Effector memory CD8-positive, alpha-beta T cell (primary cell): Measurements from ENCODE around the gene CBX2.

Experiments used
- ATAC-seq: fragments of 150-1000 bp; cut with Tn5 transposase; replicated peaks from 2 replicates; pipeline ENCODE4 v1.10.0; 2021; ENCODE audit warnings: mild to moderate bottlenecking, moderate library complexity
- DNase-seq, 3 experiments: peaks; one replicate each; pipeline ENCODE4 v3.0.0; 2021
- H3K27ac Mint-ChIP-seq, 2 donors: one replicate each; pipeline ENCODE4 v1.8.0; 2022; ENCODE audit warnings: mild to moderate bottlenecking in 2 of 2, mixed read lengths in 2 of 2, moderate library complexity in 2 of 2
- H3K27me3 Mint-ChIP-seq, 2 donors: one replicate each; pipeline ENCODE4 v1.8.0; 2022; ENCODE audit warnings: mixed read lengths in 2 of 2
- H3K36me3 Mint-ChIP-seq: one replicate; pipeline ENCODE4 v1.8.0; 2022; ENCODE audit warnings: mild to moderate bottlenecking, moderate library complexity, mixed read lengths; ENCODE audit not compliant: insufficient read depth
- H3K4me1 Mint-ChIP-seq, 2 donors: one replicate each; pipeline ENCODE4 v1.8.0; 2022; ENCODE audit warnings: low read depth in 2 of 2, mixed read lengths in 2 of 2
- H3K4me3 Mint-ChIP-seq, 2 donors: one replicate each; pipeline ENCODE4 v1.8.0; 2022; ENCODE audit warnings: mild to moderate bottlenecking in 2 of 2, mixed read lengths in 2 of 2, moderate library complexity in 2 of 2
- H3K9me3 Mint-ChIP-seq, 2 donors: one replicate each; pipeline ENCODE4 v1.8.0; 2022; ENCODE audit warnings: mixed read lengths in 2 of 2

Gene CBX2

DNA sequence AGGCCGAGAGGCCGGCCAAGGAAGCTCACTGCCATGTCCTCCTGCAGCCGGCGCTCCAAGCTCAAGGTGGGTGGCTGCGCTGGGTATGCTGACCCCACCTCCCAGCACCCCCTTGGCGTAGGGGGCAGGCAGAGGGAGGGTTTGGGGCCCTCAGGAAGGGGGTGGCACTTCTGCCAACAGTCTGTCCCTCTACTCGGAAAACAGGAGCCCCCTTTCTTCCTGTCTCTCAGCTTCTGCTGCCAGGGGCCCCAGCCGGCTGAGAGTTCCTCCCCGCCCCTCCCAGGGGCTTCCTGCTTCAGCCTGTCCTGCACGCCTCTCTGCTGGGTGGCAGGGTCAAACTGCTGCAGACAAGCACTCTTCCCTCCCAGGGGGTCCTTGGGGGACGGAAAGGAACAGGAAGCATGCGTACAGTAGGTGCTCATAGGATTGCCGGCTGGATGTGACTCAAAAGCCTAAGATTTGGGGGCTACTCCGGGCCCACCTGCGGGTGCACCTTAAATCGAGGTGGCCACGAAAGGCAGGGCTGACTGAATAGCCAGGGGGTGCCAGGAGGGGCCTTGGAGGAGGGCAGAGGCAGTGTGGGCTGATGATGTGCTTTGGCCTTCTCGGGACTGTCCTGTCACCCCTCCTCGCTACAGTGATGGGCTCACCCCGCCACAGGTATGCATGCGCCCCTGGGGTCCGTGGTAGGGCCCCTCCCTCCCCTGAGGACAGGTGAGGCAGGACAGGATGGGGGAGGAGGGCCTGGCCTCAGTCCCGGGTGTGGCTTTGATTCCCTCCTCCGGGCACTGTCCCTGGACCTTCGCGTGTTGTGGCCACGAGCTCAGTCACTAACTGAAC lies 4.0 kb downstream of the CBX2 start:
- H3K27ac Mint-ChIP-seq: no peak overlapping the region

DNA sequence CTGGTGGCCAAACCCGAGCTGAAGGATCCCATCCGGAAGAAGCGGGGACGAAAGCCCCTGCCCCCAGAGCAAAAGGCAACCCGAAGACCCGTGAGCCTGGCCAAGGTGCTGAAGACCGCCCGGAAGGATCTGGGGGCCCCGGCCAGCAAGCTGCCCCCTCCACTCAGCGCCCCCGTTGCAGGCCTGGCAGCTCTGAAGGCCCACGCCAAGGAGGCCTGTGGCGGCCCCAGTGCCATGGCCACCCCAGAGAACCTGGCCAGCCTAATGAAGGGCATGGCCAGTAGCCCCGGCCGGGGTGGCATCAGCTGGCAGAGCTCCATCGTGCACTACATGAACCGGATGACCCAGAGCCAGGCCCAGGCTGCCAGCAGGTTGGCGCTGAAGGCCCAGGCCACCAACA lies 5.9 kb downstream of the CBX2 start:
- H3K27ac Mint-ChIP-seq: no peak overlapping the region
- no peaks in the 10 kb centered on the region for H3K9me3 Mint-ChIP-seq
- no peak overlapping the region for H3K4me3 Mint-ChIP-seq
- peaks cover 3% of the 10 kb centered on the region for H3K36me3 Mint-ChIP-seq
- H3K27me3 Mint-ChIP-seq: peaks cover 79 to 89% of the 10 kb centered on the region in 2 donors
- no peak for DNase-seq
- peaks cover 1 to 2% of the 10 kb centered on the region in 2 donors for H3K4me1 Mint-ChIP-seq
- no peak for ATAC-seq

More for the DNA sequence above, 4.0 kb downstream of the CBX2 start:
- Mint-ChIP-seq H3K27me3 (peaks cover 64 to 76% of the 10 kb centered on the region in 2 donors), H3K36me3 (peaks cover 11% of the 10 kb centered on the region), H3K4me3 (no peak overlapping the region), H3K4me1 (peaks cover 5 to 8% of the 10 kb centered on the region in 2 donors), H3K9me3 (no peaks in the 10 kb centered on the region)
- DNase-seq: no peak
- no peak for ATAC-seq

DNA sequence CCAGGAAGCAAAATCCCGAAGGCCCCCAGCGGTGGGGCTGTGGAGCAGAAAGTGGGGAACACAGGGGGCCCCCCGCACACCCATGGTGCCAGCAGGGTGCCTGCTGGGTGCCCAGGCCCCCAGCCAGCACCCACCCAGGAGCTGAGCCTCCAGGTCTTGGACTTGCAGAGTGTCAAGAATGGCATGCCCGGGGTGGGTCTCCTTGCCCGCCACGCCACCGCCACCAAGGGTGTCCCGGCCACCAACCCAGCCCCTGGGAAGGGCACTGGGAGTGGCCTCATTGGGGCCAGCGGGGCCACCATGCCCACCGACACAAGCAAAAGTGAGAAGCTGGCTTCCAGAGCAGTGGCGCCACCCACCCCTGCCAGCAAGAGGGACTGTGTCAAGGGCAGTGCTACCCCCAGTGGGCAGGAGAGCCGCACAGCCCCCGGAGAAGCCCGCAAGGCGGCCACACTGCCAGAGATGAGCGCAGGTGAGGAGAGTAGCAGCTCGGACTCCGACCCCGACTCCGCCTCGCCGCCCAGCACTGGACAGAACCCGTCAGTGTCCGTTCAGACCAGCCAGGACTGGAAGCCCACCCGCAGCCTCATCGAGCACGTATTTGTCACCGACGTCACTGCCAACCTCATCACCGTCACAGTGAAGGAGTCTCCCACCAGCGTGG lies 6.5 kb downstream of the CBX2 start:
- Mint-ChIP-seq H3K27me3 (peaks cover 81 to 89% of the 10 kb centered on the region in 2 donors), H3K9me3 (no peaks in the 10 kb centered on the region), H3K27ac (no peak overlapping the region), H3K4me1 (peaks cover 0 to 4% of the 10 kb centered on the region in 2 donors), H3K4me3 (no peak overlapping the region), H3K36me3 (peaks cover 6% of the 10 kb centered on the region)
- DNase-seq: no peak
- ATAC-seq: no peak

DNA sequence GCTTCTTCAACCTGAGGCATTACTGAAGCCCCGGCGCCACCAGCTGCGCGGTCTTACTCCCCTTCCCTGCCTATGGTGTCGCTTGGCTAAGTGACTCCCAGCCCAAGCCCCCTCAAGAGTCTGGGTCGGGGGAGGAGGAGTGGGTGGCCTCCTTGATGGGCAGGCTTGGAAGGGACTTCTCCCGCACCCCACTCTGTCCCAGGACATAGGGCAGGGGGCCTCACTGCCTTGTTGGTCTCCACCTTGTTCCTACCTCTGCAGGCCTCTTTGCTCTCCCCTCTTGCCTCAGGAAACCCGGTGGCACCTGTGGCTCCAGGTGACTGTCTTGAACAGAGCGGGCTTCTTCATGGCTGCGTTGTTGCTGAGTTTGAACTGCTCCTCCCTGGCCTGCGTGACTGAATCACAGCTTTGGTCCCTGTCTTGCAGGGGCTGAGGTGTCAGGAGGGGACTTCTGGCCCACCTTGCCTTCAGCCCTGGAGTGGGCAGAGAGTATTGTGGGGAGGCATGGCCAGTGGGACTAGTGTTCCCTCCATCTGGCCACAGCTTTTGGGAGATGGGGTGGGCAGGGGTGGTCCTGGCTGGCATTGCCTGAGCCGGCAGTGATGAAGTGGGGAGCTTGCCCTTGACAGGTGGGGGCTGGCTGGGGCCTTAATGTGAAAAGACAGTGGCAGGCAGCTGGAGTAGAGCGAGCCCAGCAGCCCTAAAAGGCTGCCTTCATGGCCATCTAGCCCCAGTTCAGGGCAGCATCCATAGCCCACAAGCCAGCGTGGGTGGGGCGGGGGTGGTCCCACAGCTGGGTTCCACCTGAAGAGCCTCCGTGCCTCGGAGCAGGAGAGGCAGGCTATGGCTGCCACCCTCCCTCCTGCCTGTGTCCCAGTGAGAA lies 7.3 kb downstream of the CBX2 start:
- ATAC-seq (no peak), DNase-seq (no peak)
- Mint-ChIP-seq H3K4me3 (no peak overlapping the region), H3K27me3 (peaks cover 73 to 86% of the 10 kb centered on the region in 2 donors), H3K9me3 (no peaks in the 10 kb centered on the region), H3K27ac (no peak overlapping the region), H3K36me3 (peaks cover 6% of the 10 kb centered on the region), H3K4me1 (peaks cover 0 to 4% of the 10 kb centered on the region in 2 donors)

DNA sequence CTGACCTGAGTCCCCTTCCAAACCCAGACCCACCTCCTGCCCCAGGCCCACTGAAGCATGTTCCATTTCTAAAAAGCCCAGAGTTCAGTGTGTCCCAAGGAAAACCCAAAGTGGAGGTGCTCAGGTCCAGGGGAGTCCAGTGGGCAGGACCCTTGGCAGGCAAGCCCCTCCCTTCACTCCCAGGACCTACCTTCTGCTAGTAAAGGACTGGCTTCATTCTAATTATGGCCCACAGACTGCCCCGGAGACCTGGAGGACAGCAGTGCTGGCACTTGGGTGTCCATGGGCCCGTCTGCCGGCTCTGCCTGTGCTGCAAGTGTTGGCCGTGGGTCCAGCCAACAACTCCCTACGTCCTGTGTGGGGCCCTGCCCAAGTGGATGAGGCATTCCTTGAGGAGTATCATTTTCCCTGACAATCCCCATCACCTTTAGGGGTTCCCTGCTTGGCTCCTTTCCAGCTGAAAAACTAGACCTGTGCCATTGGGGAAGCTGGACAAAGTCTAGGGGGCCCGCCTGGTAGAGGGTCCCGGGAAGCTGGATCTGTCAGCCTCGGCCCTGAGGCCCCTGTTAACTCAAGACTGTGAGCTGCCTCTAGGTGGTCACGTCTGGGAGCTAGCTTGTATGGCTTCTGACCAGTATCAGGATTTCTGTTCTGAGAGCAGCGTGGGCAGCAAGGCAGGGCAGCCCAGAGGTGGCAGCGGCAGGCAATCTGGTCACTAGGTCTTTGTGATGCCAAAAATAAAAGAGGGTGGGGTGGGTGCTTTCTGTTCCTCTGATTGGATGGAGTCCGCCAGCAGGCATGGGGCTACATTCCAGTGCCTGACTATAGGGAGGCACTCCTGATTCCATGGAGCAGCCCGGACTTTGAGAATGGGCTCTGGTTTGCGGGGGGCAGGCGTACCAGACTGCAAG lies 8.2 kb downstream of the CBX2 start:
- ATAC-seq: no peak
- H3K27ac Mint-ChIP-seq: no peak overlapping the region
- H3K27me3 Mint-ChIP-seq: peaks cover 71 to 86% of the 10 kb centered on the region in 2 donors

DNA sequence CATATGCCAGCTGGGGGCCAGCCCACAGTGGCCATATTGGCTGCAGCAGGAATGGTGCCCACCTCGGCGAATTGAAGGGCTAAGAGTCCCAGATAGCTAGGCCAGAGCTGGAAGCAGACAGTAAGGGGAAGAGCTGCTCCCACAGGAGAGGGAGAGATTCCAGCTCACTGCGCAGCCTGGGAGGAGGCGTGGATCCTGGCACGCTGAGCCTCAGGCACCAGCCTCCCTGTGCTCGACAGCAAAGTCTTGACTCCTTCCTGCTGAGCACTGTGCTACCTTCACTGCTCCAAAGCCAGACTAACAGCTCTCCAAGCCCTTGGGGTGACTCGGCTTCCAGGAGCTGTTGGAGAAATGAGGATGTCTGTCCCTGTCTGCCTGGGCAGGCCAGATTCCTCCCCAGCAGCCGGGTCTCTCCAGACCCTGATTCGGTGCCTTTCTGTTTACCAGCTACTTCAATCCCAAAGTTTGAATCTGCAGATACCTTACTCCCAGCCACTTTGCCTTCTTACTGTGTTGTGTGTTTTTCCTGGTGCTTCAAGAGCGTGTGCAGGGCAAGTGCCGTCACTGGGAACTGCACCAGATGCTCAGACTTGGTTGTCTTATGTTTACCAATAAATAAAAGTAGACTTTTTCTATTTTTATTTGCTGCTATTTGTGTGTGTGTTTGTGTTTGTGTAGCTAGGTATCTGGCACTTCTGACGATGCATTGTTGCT lies 9.1 kb downstream of the CBX2 start:
- H3K36me3 Mint-ChIP-seq: peaks cover 10% of the 10 kb centered on the region
- no peaks in the 10 kb centered on the region for H3K9me3 Mint-ChIP-seq
- ATAC-seq: no peak
- no peak for DNase-seq
- no peak overlapping the region for H3K4me3 Mint-ChIP-seq
- no peak overlapping the region for H3K27ac Mint-ChIP-seq
- peaks cover 66 to 86% of the 10 kb centered on the region in 2 donors for H3K27me3 Mint-ChIP-seq
- H3K4me1 Mint-ChIP-seq: peaks cover 0 to 5% of the 10 kb centered on the region in 2 donors

More for the DNA sequence above, 8.2 kb downstream of the CBX2 start:
- Mint-ChIP-seq H3K36me3 (peaks cover 10% of the 10 kb centered on the region), H3K4me3 (no peak overlapping the region), H3K9me3 (no peaks in the 10 kb centered on the region), H3K4me1 (peaks cover 0 to 5% of the 10 kb centered on the region in 2 donors)
- no peak for DNase-seq

DNA sequence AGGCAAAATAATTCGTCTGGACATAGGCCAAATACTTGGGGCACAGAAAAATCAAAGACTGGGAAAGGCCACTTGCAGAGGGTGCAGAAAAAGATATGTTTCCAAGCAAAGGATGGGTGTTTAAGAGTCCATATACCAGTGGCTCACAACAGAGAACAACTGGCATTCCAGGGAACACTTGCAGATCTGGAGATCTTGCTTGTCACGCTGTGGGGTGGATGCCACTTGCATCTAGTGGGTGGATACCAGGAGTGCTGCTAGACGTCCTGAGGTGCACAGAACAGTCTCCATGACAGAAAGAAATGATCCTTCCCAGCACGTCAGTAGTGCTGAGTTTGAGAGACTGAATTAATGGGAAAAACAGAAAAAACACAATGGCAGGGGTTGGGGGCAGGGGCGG lies 10.5 kb downstream of the CBX2 start:
- Mint-ChIP-seq H3K4me1 (peaks cover 0 to 5% of the 10 kb centered on the region in 2 donors), H3K27ac (no peak overlapping the region), H3K36me3 (peaks cover 10% of the 10 kb centered on the region), H3K27me3 (peaks cover 57 to 77% of the 10 kb centered on the region in 2 donors), H3K9me3 (no peaks in the 10 kb centered on the region), H3K4me3 (no peak overlapping the region)
- DNase-seq (no peak), ATAC-seq (no peak)

DNA sequence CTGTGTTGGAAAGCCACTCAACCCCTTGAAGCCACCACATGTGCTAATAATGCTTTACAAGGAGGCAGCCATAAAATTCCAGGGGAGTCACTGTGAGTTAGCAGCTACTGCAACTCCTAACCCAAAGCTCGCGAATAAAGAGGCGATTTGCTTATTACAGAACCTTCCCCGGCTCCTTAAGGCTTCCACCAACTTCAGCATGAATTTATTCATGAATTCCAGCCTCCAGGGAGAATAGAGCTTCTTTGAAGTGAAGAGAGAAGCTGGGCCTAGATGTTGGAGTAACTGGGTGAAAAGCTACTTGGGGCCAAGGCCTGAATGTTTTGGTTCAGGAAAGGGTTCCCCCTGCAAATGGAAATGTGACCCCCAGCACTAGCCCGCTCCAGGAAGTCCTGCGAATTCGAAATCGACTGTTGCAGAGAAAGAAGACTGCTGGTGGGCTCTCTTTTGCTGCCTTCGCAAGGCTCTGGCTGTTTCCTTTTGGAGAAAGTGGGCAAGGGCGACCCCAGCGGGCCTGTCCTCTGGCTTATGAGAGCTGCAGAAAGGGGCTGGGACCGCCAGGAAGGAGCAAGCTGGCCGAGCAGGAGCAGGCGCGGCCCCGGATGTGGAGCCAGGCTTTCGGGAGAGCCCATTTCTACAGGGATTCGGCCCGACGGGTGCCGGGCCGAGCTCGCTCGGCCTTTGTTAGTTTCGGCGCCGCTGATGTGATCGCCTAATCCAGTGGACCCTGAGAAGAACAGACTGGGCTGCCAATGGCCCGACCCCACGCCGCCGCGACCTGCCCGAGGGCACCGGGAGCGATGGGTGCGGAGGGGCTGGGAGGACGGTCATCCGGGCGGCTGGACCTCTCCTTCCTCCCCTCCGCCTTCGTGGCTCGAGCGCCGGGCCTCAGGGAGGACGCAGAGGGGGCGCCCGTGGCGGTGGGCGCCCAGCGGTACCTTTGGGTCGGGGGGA lies 11.3 kb downstream of the CBX2 start:
- ATAC-seq: no peak

DNA sequence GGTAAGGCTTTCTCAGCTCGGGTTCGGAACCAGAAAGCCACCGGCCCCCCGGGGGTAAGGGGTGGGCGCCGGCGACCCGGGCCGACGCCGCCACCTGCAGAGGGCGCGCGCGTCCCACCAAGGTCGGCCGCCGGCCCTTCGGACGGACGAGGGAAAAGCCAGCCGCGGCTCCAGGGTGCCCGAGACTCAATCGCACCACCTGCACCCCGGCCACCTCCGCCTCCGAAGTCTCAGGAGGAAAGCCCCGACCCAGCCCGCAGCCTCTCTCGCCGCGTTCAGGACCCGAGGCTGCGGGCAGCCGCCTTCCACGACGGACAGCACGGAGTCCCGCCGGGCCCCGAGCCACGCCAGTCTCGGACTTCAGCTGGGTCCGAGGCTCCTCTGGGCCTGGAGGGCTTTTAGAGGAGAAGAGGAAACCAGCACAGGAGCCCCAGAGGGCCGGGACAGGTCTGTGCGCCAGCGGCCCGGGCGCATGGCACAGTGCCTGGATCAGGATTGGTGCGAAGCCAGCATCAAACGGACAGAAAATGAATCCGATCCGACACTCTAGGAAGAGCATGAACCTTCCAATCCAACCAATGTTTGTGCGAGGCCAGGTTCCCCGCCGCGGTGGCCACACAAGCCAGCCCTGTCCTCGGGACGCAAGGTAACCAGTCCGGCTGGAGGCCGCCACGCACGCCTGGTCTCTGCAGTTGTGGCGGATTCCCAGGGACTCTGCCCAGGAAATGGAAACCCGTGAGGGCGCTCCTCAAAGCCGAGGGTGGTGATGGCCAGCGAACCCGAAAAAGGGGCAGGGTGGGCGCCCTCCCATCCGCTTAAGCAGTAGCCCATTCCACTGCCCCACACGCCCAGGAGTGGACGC lies 12.2 kb downstream of the CBX2 start:
- ATAC-seq (peak; percentile 54), DNase-seq (no peak)
- peak overlapping the region; percentile 27 to 31 for H3K4me3 Mint-ChIP-seq

More for the DNA sequence above, 11.3 kb downstream of the CBX2 start:
- H3K4me3 Mint-ChIP-seq: peak overlapping the region in 1 of 2 donors; percentile 31
- H3K36me3 Mint-ChIP-seq: peaks cover 10% of the 10 kb centered on the region
- H3K4me1 Mint-ChIP-seq: peaks cover 0 to 5% of the 10 kb centered on the region in 2 donors
- H3K27ac Mint-ChIP-seq: no peak overlapping the region
- H3K27me3 Mint-ChIP-seq: peaks cover 53 to 75% of the 10 kb centered on the region in 2 donors
- no peak for DNase-seq
- H3K9me3 Mint-ChIP-seq: no peaks in the 10 kb centered on the region

DNA sequence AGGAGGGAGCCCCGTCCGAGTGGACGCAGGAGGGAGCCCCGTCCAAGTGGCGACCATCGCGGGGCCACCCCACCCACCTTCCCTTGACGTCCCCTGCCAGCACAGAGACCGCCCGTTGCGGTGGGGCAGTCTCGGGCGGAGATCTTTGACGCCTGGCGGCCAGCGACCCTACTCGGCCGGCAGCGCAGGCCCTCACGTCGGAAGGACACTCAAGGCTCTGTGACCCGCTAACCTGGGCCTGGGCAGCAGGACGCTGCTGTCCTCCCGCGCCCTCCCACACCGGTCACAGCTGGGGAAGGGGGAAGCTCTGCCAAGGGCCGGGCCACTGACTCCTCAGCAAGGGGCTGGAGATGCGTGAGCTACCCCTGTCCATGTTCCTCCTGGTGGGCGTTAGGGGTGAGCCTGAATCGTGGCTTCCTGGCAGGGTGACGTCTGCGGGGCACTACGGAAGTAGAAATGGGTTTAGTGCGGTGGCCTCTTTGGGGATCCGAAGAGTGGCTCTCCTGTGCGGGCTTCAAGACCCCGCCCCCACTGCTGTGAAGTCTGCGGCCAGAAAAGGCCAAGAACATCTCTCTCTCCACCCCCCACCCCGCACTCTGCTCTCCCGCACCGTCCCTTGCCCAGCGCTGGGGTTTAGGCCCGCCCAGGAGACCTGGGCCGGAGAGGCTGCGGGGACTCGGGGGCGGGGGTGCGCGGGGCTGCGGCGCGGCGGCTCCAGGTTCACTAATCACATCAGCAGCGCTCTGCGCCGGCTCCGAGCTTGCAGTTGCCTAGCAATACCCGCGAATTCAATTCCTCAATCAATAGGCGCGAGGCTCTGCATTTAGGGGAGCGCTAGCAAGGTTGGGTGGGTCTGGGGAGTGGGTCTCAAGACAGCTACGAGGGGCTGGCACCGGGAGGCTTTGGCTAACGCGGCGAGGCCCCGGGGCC lies 13.1 kb downstream of the CBX2 start:
- Mint-ChIP-seq H3K4me3 (peak overlapping the region in 1 of 2 donors; percentile 31), H3K36me3 (peaks cover 11% of the 10 kb centered on the region), H3K9me3 (no peaks in the 10 kb centered on the region), H3K27me3 (peaks cover 42 to 62% of the 10 kb centered on the region in 2 donors), H3K4me1 (peaks cover 2 to 8% of the 10 kb centered on the region in 2 donors), H3K27ac (no peak overlapping the region)
- DNase-seq (no peak), ATAC-seq (peak; percentile 42)

More for the DNA sequence above, 12.2 kb downstream of the CBX2 start:
- peaks cover 0 to 5% of the 10 kb centered on the region in 2 donors for H3K4me1 Mint-ChIP-seq
- H3K9me3 Mint-ChIP-seq: no peaks in the 10 kb centered on the region
- peaks cover 10% of the 10 kb centered on the region for H3K36me3 Mint-ChIP-seq
- H3K27me3 Mint-ChIP-seq: peaks cover 50 to 71% of the 10 kb centered on the region in 2 donors
- H3K27ac Mint-ChIP-seq: no peak overlapping the region
